H1 (cell line): ENCODE results near the gene STARD4. TPM values are rescaled to one million over a fixed set of nuclear protein-coding genes. Genes with fewer than 3 reads are reported as not detected.

Source experiments
- CTCF ChIA-PET: fragments of 300-600 bp; sonication (Branson Sonifier 250); formaldehyde crosslinking; loops from one replicate; lab custom pipeline; 2021; ENCODE audit not compliant: partially characterized antibody; lab: Charles Lee
- POLR2A ChIA-PET: fragments of 300-600 bp; sonication (Branson Sonifier 250); formaldehyde crosslinking; loops from one replicate; lab custom pipeline; 2021; ENCODE audit warnings: inconsistent platforms; ENCODE audit not compliant: partially characterized antibody; lab: Charles Lee
- DNase-seq, 2 experiments: peaks; one replicate each; pipeline versions ENCODE4 v3.0.0 to v3.0.0-alpha.2; 2010 to 2022; ENCODE audit warnings: low spot score in 2 of 2, low read depth in 1 of 2, mixed read lengths in 1 of 2
- FAIRE-seq: peaks from 2 replicates; lab custom pipeline; 2011; peaks lifted over from hg19 to GRCh38; lab: Jason Lieb, UNC
- H2AFZ ChIP-seq: 2 replicates; pipeline ENCODE4 v1.8.1; 2012; ENCODE audit warnings: low read length, inconsistent platforms
- H2AK5ac ChIP-seq: 2 replicates; pipeline ENCODE4 v1.6.1; 2013; ENCODE audit warnings: low read depth, low read length
- H2BK120ac ChIP-seq: replicated peaks from 2 replicates; pipeline ENCODE3; 2013; ENCODE audit warnings: low read depth, low read length, inconsistent platforms
- H2BK12ac ChIP-seq: 2 replicates; pipeline ENCODE4 v1.6.1; 2013; ENCODE audit warnings: low read depth, low read length
- H2BK15ac ChIP-seq: 2 replicates; pipeline ENCODE4 v1.6.1; 2013; ENCODE audit warnings: low read length
- H2BK20ac ChIP-seq: 2 replicates; pipeline ENCODE4 v1.6.1; 2013; ENCODE audit warnings: low read length
- H2BK5ac ChIP-seq: 2 replicates; pipeline ENCODE4 v1.6.1; 2013; ENCODE audit warnings: low read depth, low read length
- H3K14ac ChIP-seq: 2 replicates; pipeline ENCODE4 v1.6.1; 2013; ENCODE audit warnings: inconsistent platforms; ENCODE audit not compliant: insufficient read length
- H3K18ac ChIP-seq: 2 replicates; pipeline ENCODE4 v1.6.1; 2013; ENCODE audit warnings: low read length; ENCODE audit errors: extremely low read depth
- H3K23ac ChIP-seq: 2 replicates; pipeline ENCODE4 v1.6.1; 2013; ENCODE audit warnings: inconsistent platforms; ENCODE audit not compliant: insufficient read length
- H3K23me2 ChIP-seq: 2 replicates; pipeline ENCODE4 v1.6.1; 2013; ENCODE audit warnings: low read depth, low read length
- H3K27ac ChIP-seq: 2 replicates; pipeline ENCODE4 v1.6.1; 2011; ENCODE audit warnings: low read depth, low read length, inconsistent platforms
- H3K27me3 ChIP-seq, 4 experiments: replicated peaks in 1 of 4; 1 replicate in 1 of 4; 2 replicates in 3 of 4; pipeline versions ENCODE4 v1.6.1 to v1.8.1; 2011 to 2013; ENCODE audit warnings: low read length in 3 of 4, mild to moderate bottlenecking in 3 of 4, inconsistent platforms in 2 of 4, mixed read lengths in 2 of 4, moderate library complexity in 1 of 4; ENCODE audit not compliant: control insufficient read depth in 3 of 4, insufficient read depth in 3 of 4; ENCODE audit errors: extremely low read depth in 1 of 4
- H3K36me3 ChIP-seq, 4 experiments: 2 replicates each; pipeline versions ENCODE4 v1.6.1 to v1.8.1; 2011 to 2013; ENCODE audit warnings: mild to moderate bottlenecking in 4 of 4, low read length in 3 of 4, moderate library complexity in 2 of 4, control low read depth in 1 of 4, inconsistent platforms in 1 of 4; ENCODE audit not compliant: insufficient read depth in 4 of 4, control insufficient read depth in 2 of 4
- H3K4ac ChIP-seq: replicated peaks from 2 replicates; pipeline ENCODE3; 2013; ENCODE audit warnings: low read length, low read depth, mixed read lengths, inconsistent platforms; ENCODE audit not compliant: insufficient read length
- H3K4me1 ChIP-seq, 4 experiments: replicated peaks in 1 of 4; 1 replicate in 1 of 4; 2 replicates in 3 of 4; pipeline versions ENCODE4 v1.6.1 to v1.8.1; 2011 to 2013; ENCODE audit warnings: low read length in 3 of 4, inconsistent platforms in 2 of 4, mixed read lengths in 1 of 4; ENCODE audit not compliant: insufficient read depth in 4 of 4, control insufficient read depth in 3 of 4
- H3K4me2 ChIP-seq, 2 experiments: 2 replicates each; pipeline versions ENCODE4 v1.6.1 to v1.8.1; 2011 to 2013; ENCODE audit warnings: low read depth in 2 of 2, low read length in 2 of 2, control low read depth in 1 of 2, inconsistent platforms in 1 of 2, mild to moderate bottlenecking in 1 of 2; ENCODE audit not compliant: insufficient read depth in 1 of 2
- H3K4me3 ChIP-seq, 4 experiments: fragments of 200-600, 300-600 bp in 1 of 4; sonication (generic), shearing (Covaris generic), sonication (Bioruptor Twin) in 1 of 4; 2 replicates each; pipeline versions ENCODE4 v1.5.1 to v1.8.1; 2011 to 2016; ENCODE audit warnings: low read length in 4 of 4, low read depth in 3 of 4, control low read depth in 2 of 4, inconsistent platforms in 2 of 4, mild to moderate bottlenecking in 2 of 4, mixed read lengths in 1 of 4, moderate library complexity in 1 of 4; ENCODE audit not compliant: insufficient read depth in 2 of 4; ENCODE audit errors: extremely low read depth in 1 of 4
- H3K56ac ChIP-seq: replicated peaks from 2 replicates; pipeline ENCODE3; 2013; ENCODE audit warnings: low read depth, mild to moderate bottlenecking, mixed read lengths, low read length, inconsistent platforms; ENCODE audit not compliant: insufficient read length
- H3K79me1 ChIP-seq: 2 replicates; pipeline ENCODE4 v1.6.1; 2013; ENCODE audit warnings: low read depth, low read length, control low read depth
- H3K79me2 ChIP-seq, 2 experiments: 2 replicates each; pipeline versions ENCODE4 v1.6.1 to v1.8.1; 2012 to 2013; ENCODE audit warnings: low read length in 2 of 2, mild to moderate bottlenecking in 2 of 2, inconsistent platforms in 1 of 2; ENCODE audit not compliant: insufficient read depth in 2 of 2, control insufficient read depth in 1 of 2
- H3K9ac ChIP-seq, 4 experiments: replicated peaks in 1 of 4; 1 replicate in 1 of 4; 2 replicates in 3 of 4; pipeline versions ENCODE4 v1.6.1 to v1.8.1; 2011 to 2013; ENCODE audit warnings: low read depth in 3 of 4, low read length in 3 of 4, control low read depth in 2 of 4, mild to moderate bottlenecking in 2 of 4, moderate library complexity in 2 of 4, inconsistent platforms in 1 of 4; ENCODE audit errors: extremely low read depth in 1 of 4
- H3K9me3 ChIP-seq, 2 experiments: 2 replicates each; pipeline versions ENCODE4 v1.6.1 to v1.8.1; 2012 to 2013; ENCODE audit warnings: mild to moderate bottlenecking in 2 of 2, moderate library complexity in 2 of 2, control low read depth in 1 of 2, inconsistent platforms in 1 of 2, low read depth in 1 of 2, low read length in 1 of 2, mixed read lengths in 1 of 2; ENCODE audit not compliant: insufficient read depth in 2 of 2
- H4K20me1 ChIP-seq, 2 experiments: replicated peaks in 1 of 2; 2 replicates each; pipeline versions ENCODE3 to v1.8.1; 2011 to 2013; ENCODE audit warnings: inconsistent platforms in 2 of 2, low read length in 2 of 2, mild to moderate bottlenecking in 1 of 2; ENCODE audit not compliant: insufficient read depth in 2 of 2, control insufficient read depth in 1 of 2
- H4K5ac ChIP-seq: 2 replicates; pipeline ENCODE4 v1.6.1; 2013; ENCODE audit warnings: low read length, low read depth, mixed read lengths, inconsistent platforms; ENCODE audit not compliant: insufficient read length
- H4K8ac ChIP-seq: 2 replicates; pipeline ENCODE4 v1.8.0; 2013; ENCODE audit warnings: mild to moderate bottlenecking, moderate library complexity, low read length, inconsistent platforms; ENCODE audit not compliant: insufficient read depth; ENCODE audit errors: extremely low read depth
- H4K91ac ChIP-seq: replicated peaks from 2 replicates; pipeline ENCODE3; 2013; ENCODE audit warnings: low read length, mixed read lengths, inconsistent platforms; ENCODE audit not compliant: insufficient read length
- EGR1 ChIP-seq: IDR thresholded peaks from 2 replicates; pipeline ENCODE4 v1.6.1; 2011; ENCODE audit warnings: low read depth, low read length, borderline replicate concordance
- HDAC2 ChIP-seq, 2 experiments: fragments of 300-600 bp in 1 of 2; sonication (generic) in 1 of 2; IDR thresholded peaks; 2 replicates each; pipeline ENCODE4 v1.6.1; 2011 to 2012; ENCODE audit warnings: low read depth in 2 of 2, low read length in 2 of 2, mild to moderate bottlenecking in 2 of 2, moderate library complexity in 2 of 2, borderline replicate concordance in 1 of 2, inconsistent platforms in 1 of 2
- HDAC6 ChIP-seq: IDR thresholded peaks from one replicate; pipeline ENCODE4 v1.7.1; 2012; ENCODE audit warnings: low read depth, mild to moderate bottlenecking, inconsistent platforms, low read length, moderate library complexity
- POU5F1 ChIP-seq: IDR thresholded peaks from 2 replicates; pipeline ENCODE4 v1.6.1; 2011; ENCODE audit warnings: low read depth, mild to moderate bottlenecking, low read length, moderate library complexity
- WGBS, 2 experiments: shearing (Covaris generic) in 1 of 2; methylation state at CpG; one replicate each; pipeline versions ENCODE4 v1.1.6 to v1.1.7; 2013 to 2015; ENCODE audit warnings: low lambda C conversion rate in 2 of 2, mixed read lengths in 2 of 2, inconsistent platforms in 1 of 2, low coverage in 1 of 2, missing lambda C conversion rate in 1 of 2; ENCODE audit not compliant: insufficient replicate concordance in 2 of 2, insufficient coverage in 1 of 2, insufficient read length in 1 of 2; ENCODE audit errors: extremely low coverage in 1 of 2, missing lambda C conversion rate in 1 of 2; 5-methylcytosine and 5-hydroxymethylcytosine counted together
- polyA plus RNA-seq, 7 experiments: library from polyadenylated mRNA; depleted of rRNA in 3 of 7; stranded (reverse) in 5 of 7; unstranded in 2 of 7; fragments of >200 nt in 5 of 7; fragments of 200-250 nt in 2 of 7; gene quantifications; 1 replicate in 5 of 7; 2 replicates in 1 of 7; 4 replicates in 1 of 7; pipeline versions ENCODE4 v1.2.1 to v1.2.3, GENCODE V29; 2011 to 2013; ENCODE audit warnings: missing spikeins in 2 of 7, mixed read lengths in 2 of 7
- total RNA-seq: library from RNA; stranded (reverse); fragmentation: NEBNext Ultra II Directional; extraction: Animal tissue kit (Norgen Biotek cat#: 25700); gene quantifications from 2 replicates; pipeline ENCODE4 v1.2.1, GENCODE V29; 2021
- TF ChIP-seq, protein P1 (sequence below), 3 experiments: IDR thresholded peaks; 1 replicate in 2 of 3; 2 replicates in 1 of 3; pipeline versions ENCODE4 v1.5.1 to v1.6.1; 2011; ENCODE audit warnings: low read length in 3 of 3, mild to moderate bottlenecking in 3 of 3, inconsistent platforms in 2 of 3, low read depth in 1 of 3, moderate library complexity in 1 of 3; ENCODE audit not compliant: insufficient read depth in 1 of 3; ENCODE audit errors: control extremely low read depth in 1 of 3

Gene STARD4
- total and polyA plus RNA-seq, 2 of the 8 experiments (the other 6 are each of a cell fraction or from before 2014, with no cell fraction given), result 10.8 to 47.9 TPM

DNA sequence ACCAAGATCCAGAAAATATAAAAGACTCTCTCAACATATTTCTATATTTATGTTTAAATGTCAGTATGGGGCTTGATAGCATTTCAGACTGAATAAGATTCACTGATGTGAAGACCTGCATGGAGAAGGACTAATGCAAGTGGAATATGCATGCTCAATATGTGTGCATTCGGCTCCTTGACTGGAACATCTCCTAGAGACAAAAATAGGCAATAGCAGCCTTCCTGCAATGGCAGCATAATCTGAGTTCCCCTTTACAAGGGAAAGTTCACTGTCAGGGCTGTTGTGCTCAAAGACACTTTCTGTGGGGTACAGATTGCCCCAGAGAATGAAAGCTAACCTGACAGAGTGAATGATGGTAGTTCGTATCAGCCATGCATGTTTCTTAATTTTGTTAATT lies 42.4 kb downstream of the STARD4 start:
- Histone ChIP-seq H3K4me1 (no peaks in the 10 kb centered on the region), H3K79me1 (no peaks in the 10 kb centered on the region), H3K23me2 (no peaks in the 10 kb centered on the region), H3K23ac (no peak overlapping the region), H4K20me1 (no peaks in the 10 kb centered on the region), H4K8ac (no peak overlapping the region), H3K27me3 (no peaks in the 10 kb centered on the region), H2AFZ (no peak overlapping the region), H4K5ac (no peak overlapping the region), H3K27ac (no peak overlapping the region), H3K4me2 (no peak overlapping the region), H2BK120ac (no peak overlapping the region), H3K9me3 (no peaks in the 10 kb centered on the region), H3K4me3 (no peak overlapping the region), H3K9ac (no peak overlapping the region), H4K91ac (no peak overlapping the region), H3K18ac (no peak overlapping the region), H3K14ac (no peak overlapping the region), H3K4ac (no peak overlapping the region), H3K79me2 (no peaks in the 10 kb centered on the region), H3K56ac (no peak overlapping the region), H2BK5ac (no peak overlapping the region), H2BK20ac (no peak overlapping the region), H2BK12ac (no peak overlapping the region), H2AK5ac (no peak overlapping the region), H2BK15ac (no peak overlapping the region), H3K36me3 (no peaks in the 10 kb centered on the region)
- no peak for FAIRE-seq
- ChIA-PET POLR2A (no interaction called here), CTCF (interaction anchor here (1.0 to 1.6 kb wide), 2 partner anchors 9 to 62 kb away, joined by 3 to 4 read pairs; no protein-coding TSS in a partner anchor)
- no peak for DNase-seq
- TF ChIP-seq EGR1 (no peak), HDAC6 (no peak), HDAC2 (IDR thresholded peaks at IDR 0.05; ENCODE audit: borderline replicate concordance in 1 of 2, low read depth in 2 of 2, low read length in 2 of 2) (no peak), POU5F1 (no peak)
- TF ChIP-seq, protein P1, sequence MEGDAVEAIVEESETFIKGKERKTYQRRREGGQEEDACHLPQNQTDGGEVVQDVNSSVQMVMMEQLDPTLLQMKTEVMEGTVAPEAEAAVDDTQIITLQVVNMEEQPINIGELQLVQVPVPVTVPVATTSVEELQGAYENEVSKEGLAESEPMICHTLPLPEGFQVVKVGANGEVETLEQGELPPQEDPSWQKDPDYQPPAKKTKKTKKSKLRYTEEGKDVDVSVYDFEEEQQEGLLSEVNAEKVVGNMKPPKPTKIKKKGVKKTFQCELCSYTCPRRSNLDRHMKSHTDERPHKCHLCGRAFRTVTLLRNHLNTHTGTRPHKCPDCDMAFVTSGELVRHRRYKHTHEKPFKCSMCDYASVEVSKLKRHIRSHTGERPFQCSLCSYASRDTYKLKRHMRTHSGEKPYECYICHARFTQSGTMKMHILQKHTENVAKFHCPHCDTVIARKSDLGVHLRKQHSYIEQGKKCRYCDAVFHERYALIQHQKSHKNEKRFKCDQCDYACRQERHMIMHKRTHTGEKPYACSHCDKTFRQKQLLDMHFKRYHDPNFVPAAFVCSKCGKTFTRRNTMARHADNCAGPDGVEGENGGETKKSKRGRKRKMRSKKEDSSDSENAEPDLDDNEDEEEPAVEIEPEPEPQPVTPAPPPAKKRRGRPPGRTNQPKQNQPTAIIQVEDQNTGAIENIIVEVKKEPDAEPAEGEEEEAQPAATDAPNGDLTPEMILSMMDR (IDR thresholded peaks at IDR 0.05; ENCODE audit: control extremely low read depth in 1 of 3, insufficient read depth in 1 of 3, low read depth in 1 of 3, low read length in 3 of 3), result peak in 1 of 3 experiments; percentile 4; a peak in 1 of 4 replicates
- 91% methylated on average over 2 of the region's 2 CpGs; no CpG with 5 or more reads in 1 of the 2 experiments for WGBS, 2 experiments
